Brain microvascular endothelial cell (primary cell): ENCODE results near the gene SF1.

ENCODE experiments used
- DNase-seq: peaks from one replicate; pipeline ENCODE4 v3.0.0-alpha.2; 2020
- H3K27ac ChIP-seq: fragments of 250-450 bp; sonication (Bioruptor Pico); 2 replicates; pipeline ENCODE4 v1.5.1; 2020; ENCODE audit warnings: mild to moderate bottlenecking, moderate library complexity
- H3K27me3 ChIP-seq: fragments of 250-450 bp; sonication (Bioruptor Pico); replicated peaks from 2 replicates; pipeline ENCODE4 v1.5.1; 2020; ENCODE audit warnings: mild to moderate bottlenecking
- H3K36me3 ChIP-seq: fragments of 250-450 bp; sonication (Bioruptor Pico); replicated peaks from 2 replicates; pipeline ENCODE4 v1.5.1; 2020; ENCODE audit warnings: mild to moderate bottlenecking
- H3K4me3 ChIP-seq: 2 replicates; pipeline ENCODE4 v1.5.1; 2011; ENCODE audit warnings: low read depth, mild to moderate bottlenecking, control low read depth, low read length, moderate library complexity
- in situ Hi-C: cut with HindIII; loops from 2 replicates; pipeline ENCODE4 v1.10.0; 2017; ENCODE audit warnings: low sequenced_read_pairs, low pct_ligation_motif_present
- TF ChIP-seq, protein P1 (sequence below): IDR thresholded peaks from 2 replicates; pipeline ENCODE4 v1.5.1; 2011; ENCODE audit warnings: low read depth, mild to moderate bottlenecking, moderate library complexity, low read length, control low read depth, inconsistent platforms; ENCODE audit errors: missing control alignments

SF1 gene

GRCh38 chr11:64765291-64765850 is 13.0 kb downstream of the SF1 start:
- Histone ChIP-seq H3K4me3 (no peak overlapping the region), H3K27ac (no peak overlapping the region), H3K27me3 (no peaks in the 10 kb centered on the region), H3K36me3 (peaks cover 80% of the 10 kb centered on the region)
- TF ChIP-seq, protein P1, sequence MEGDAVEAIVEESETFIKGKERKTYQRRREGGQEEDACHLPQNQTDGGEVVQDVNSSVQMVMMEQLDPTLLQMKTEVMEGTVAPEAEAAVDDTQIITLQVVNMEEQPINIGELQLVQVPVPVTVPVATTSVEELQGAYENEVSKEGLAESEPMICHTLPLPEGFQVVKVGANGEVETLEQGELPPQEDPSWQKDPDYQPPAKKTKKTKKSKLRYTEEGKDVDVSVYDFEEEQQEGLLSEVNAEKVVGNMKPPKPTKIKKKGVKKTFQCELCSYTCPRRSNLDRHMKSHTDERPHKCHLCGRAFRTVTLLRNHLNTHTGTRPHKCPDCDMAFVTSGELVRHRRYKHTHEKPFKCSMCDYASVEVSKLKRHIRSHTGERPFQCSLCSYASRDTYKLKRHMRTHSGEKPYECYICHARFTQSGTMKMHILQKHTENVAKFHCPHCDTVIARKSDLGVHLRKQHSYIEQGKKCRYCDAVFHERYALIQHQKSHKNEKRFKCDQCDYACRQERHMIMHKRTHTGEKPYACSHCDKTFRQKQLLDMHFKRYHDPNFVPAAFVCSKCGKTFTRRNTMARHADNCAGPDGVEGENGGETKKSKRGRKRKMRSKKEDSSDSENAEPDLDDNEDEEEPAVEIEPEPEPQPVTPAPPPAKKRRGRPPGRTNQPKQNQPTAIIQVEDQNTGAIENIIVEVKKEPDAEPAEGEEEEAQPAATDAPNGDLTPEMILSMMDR, result peak; percentile 46
- no peak for DNase-seq
- in situ Hi-C loops, result no loop called here

- peaks cover 74% of the 10 kb centered on the region for H3K36me3 ChIP-seq
- in situ Hi-C loops, result no loop called here
- H3K4me3 ChIP-seq, result no peak overlapping the region
- TF ChIP-seq, protein P1, result no peak
- H3K27me3 ChIP-seq, result no peaks in the 10 kb centered on the region
- no peak overlapping the region for H3K27ac ChIP-seq
- no peak for DNase-seq
These were observed 13.6 kb downstream of the SF1 start for GRCh38 chr11:64764753-64765152.

- H3K27ac ChIP-seq, result no peak overlapping the region
- in situ Hi-C loops, result no loop called here
- H3K4me3 ChIP-seq, result no peak overlapping the region
- H3K27me3 ChIP-seq, result no peaks in the 10 kb centered on the region
- TF ChIP-seq, protein P1, result no peak
- H3K36me3 ChIP-seq, result peaks cover 67% of the 10 kb centered on the region
- DNase-seq, result no peak
These were observed 14.2 kb downstream of the SF1 start for GRCh38 chr11:64764040-64764611.

DNA sequence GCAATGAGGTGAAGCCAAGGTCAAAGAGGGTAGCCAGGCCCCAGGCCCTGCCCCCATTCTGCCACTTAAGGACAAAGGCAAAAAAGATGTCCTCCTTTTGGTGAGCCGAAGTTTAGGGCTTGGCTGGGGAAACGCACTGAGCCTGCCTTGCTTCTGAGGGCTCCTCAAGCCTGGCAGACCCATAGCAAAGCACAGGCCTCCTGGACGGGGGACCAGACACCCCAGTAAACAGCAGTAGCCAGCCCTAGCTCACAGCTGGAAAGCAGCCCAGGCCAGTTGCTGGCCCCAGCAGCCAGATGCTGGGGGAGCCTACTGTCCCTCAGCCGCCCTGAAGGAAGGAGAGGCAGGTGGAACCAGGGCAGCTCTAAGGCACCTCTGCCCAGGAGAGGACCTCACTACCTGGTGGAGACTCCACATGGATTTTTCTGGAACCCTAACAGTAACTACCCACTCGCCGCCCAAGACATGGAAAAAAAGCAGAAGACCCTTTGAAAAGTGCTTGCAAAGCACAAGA is 14.8 kb downstream of the SF1 start:
- DNase-seq, result no peak
- Histone ChIP-seq H3K36me3 (peaks cover 62% of the 10 kb centered on the region), H3K4me3 (no peak overlapping the region), H3K27me3 (no peaks in the 10 kb centered on the region), H3K27ac (peak overlapping the region; percentile 2)
- in situ Hi-C loops, result no loop called here
- TF ChIP-seq, protein P1, result no peak

- peak; percentile 52 for DNase-seq
- H3K27ac ChIP-seq, result peak overlapping the region; percentile 29
- TF ChIP-seq, protein P1, result no peak
- H3K27me3 ChIP-seq, result no peaks in the 10 kb centered on the region
- in situ Hi-C loops, result no loop called here
- no peak overlapping the region for H3K4me3 ChIP-seq
- peaks cover 56% of the 10 kb centered on the region for H3K36me3 ChIP-seq
These were observed 15.4 kb downstream of the SF1 start for GRCh38 chr11:64762674-64763525.
